SK-N-MC (cell line): ENCODE results near the gene CENPN.

Experiments
- DNase-seq: peaks from one replicate; pipeline ENCODE4 v3.0.0-alpha.2; 2011; ENCODE audit warnings: low read depth, low spot score
- H3K27ac ChIP-seq: fragments of 200-600 bp; sonication (generic); 2 replicates; pipeline ENCODE4 v1.5.1; 2016; ENCODE audit warnings: mixed run types
- H3K36me3 ChIP-seq: fragments of 200-600 bp; sonication (generic); 2 replicates; pipeline ENCODE4 v1.6.1; 2017; ENCODE audit warnings: antibody characterized with exemption, low read length, mixed read lengths; ENCODE audit not compliant: insufficient read depth
- H3K4me3 ChIP-seq: fragments of 200-600 bp; sonication (generic); 2 replicates; pipeline ENCODE4 v1.5.1; 2016
- H3K9ac ChIP-seq: fragments of 200-600 bp; sonication (generic); 2 replicates; pipeline ENCODE4 v1.8.0; 2017; ENCODE audit warnings: mixed run types, mixed read lengths; ENCODE audit not compliant: insufficient read length
- H3K9me3 ChIP-seq: fragments of 200-600 bp; sonication (generic); 2 replicates; pipeline ENCODE4 v1.6.1; 2017; ENCODE audit warnings: low read depth, mild to moderate bottlenecking, antibody characterized with exemption, low read length, moderate library complexity, mixed read lengths
- EZH2 ChIP-seq: fragments of 200-600 bp; sonication (generic); IDR thresholded peaks from one replicate; pipeline ENCODE4 v1.6.1; 2017; ENCODE audit warnings: antibody characterized with exemption
- FOXP2 ChIP-seq: optimal IDR thresholded peaks from 2 replicates; pipeline ENCODE3; 2011; ENCODE audit warnings: mild to moderate bottlenecking, moderate library complexity; ENCODE audit not compliant: insufficient read depth; ENCODE audit errors: extremely low read length, control extremely low read depth
- POLR2AphosphoS5 ChIP-seq: IDR thresholded peaks from 2 replicates; pipeline ENCODE4 v1.6.1; 2012; ENCODE audit warnings: mild to moderate bottlenecking, low read depth, low read length, borderline replicate concordance

Gene CENPN

DNA sequence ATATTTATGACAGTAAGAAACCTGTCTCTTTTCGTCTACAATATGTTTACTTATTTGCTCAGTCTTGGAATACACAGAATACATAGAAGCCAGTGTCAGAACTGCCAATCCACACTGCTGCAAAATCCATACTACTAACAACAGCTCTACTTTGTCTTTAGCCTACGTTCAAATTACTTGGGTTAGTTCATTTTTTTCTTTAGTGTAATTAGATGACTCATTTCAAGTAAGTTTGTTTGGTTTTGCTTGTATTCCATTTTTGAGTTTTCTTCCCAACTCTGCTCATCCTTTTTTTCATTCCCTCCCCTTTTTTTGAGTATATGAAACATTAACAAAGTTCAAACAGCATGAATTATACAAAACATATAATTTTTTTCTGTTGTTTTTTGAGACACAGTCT is 17.2 kb upstream of the CENPN start:
- H3K27ac ChIP-seq = no peak overlapping the region
- TF ChIP-seq POLR2AphosphoS5 (no peak), EZH2 (no peak), FOXP2 (no peak)
- no peaks in the 10 kb centered on the region for H3K9me3 ChIP-seq
- H3K9ac ChIP-seq = no peak overlapping the region
- DNase-seq = no peak
- no peak overlapping the region for H3K4me3 ChIP-seq
- no peaks in the 10 kb centered on the region for H3K36me3 ChIP-seq

DNA sequence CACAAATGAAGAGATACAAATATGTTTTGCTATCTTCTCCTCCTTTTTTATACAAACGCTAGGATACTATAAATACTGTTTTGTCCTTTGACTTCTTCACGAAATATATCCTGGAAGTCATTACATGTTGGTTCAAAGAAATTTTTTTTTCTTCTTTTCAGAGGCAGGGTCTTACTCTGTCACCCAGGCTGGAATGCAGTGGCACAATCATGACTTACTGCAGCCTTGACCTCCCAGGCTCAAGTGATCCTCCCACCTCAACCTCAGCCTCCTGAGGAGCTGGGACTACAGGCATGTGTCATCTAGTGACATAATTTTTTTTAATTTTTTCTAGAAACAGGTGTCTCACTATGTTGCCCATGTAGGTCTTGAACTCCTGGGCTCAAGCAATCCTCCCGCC is 16.4 kb upstream of the CENPN start:
- Histone ChIP-seq H3K4me3 (no peak overlapping the region), H3K27ac (no peak overlapping the region), H3K9ac (no peak overlapping the region), H3K9me3 (no peaks in the 10 kb centered on the region), H3K36me3 (no peaks in the 10 kb centered on the region)
- DNase-seq = no peak
- TF ChIP-seq EZH2 (no peak), FOXP2 (no peak), POLR2AphosphoS5 (no peak)

- Histone ChIP-seq H3K36me3 (no peaks in the 10 kb centered on the region), H3K9me3 (no peaks in the 10 kb centered on the region), H3K27ac (no peak overlapping the region), H3K9ac (no peak overlapping the region), H3K4me3 (no peak overlapping the region)
- TF ChIP-seq POLR2AphosphoS5 = no peak
- no peak for TF ChIP-seq FOXP2
- no peak for TF ChIP-seq EZH2
- DNase-seq = no peak
Measured at GRCh38 chr16:80990978-80991377, 16.0 kb upstream of the CENPN start.

- Histone ChIP-seq H3K36me3 (no peaks in the 10 kb centered on the region), H3K27ac (no peak overlapping the region), H3K9me3 (no peaks in the 10 kb centered on the region), H3K9ac (no peak overlapping the region), H3K4me3 (no peak overlapping the region)
- DNase-seq = no peak
- TF ChIP-seq FOXP2 = no peak
- no peak for TF ChIP-seq POLR2AphosphoS5
- TF ChIP-seq EZH2 = no peak
Measured at GRCh38 chr16:80991792-80992430, 15.1 kb upstream of the CENPN start.

DNA sequence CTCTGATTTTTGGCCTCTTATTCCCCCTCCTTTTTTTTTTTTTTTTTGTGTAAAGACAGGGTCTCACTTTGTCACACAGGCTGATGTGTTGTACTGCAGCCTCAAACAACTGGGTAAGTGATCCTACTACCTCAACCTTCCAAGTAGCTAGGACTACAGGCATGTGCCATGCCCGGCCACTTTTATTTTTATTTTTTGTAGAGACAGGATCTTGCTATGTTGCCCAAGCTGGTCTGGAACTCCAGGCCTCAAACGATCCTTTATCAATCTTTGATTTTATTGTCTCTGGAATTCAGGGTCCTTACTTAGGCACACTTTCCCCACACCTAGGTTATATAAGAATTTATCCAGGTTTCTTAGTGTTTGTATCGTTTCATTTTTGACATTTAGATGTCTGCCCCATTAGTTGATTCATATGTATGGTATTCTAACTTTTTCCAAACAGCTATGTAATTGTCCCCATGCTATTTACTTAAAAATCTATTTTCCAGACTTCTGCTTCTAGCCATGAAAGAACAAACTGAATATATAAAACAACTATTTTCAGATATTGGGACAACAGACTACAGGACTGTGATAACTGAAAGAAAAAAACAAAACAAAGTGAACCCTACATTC is 14.2 kb upstream of the CENPN start:
- Histone ChIP-seq H3K36me3 (no peaks in the 10 kb centered on the region), H3K9me3 (no peaks in the 10 kb centered on the region), H3K27ac (no peak overlapping the region), H3K4me3 (no peak overlapping the region), H3K9ac (no peak overlapping the region)
- DNase-seq = no peak
- no peak for TF ChIP-seq POLR2AphosphoS5
- TF ChIP-seq FOXP2 = no peak

DNA sequence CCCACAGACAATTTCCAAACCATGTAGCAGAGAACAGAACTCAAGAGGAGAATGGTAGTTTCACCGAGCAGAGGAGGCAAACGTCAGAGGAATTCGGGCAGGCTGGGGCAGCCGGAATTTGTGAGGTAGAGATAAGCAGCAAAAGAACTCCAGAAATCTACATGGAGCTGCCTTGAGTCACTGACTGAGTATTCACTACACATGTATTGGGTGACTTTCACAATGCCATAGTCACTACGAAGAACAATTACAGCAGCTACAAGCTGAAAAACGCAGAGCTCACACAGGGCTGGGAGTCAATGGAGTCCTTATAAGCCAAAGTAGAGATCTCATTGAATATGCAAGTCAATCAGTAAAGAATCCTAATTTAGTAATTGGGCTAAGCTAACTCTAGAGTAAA is 13.7 kb upstream of the CENPN start:
- H3K4me3 ChIP-seq = no peak overlapping the region
- DNase-seq = no peak
- no peaks in the 10 kb centered on the region for H3K9me3 ChIP-seq
- H3K36me3 ChIP-seq = no peaks in the 10 kb centered on the region
- TF ChIP-seq POLR2AphosphoS5 (no peak), EZH2 (no peak), FOXP2 (no peak)
- no peak overlapping the region for H3K27ac ChIP-seq
- no peak overlapping the region for H3K9ac ChIP-seq

- Histone ChIP-seq H3K4me3 (no peak overlapping the region), H3K9me3 (no peaks in the 10 kb centered on the region), H3K27ac (no peak overlapping the region), H3K36me3 (no peaks in the 10 kb centered on the region), H3K9ac (no peak overlapping the region)
- no peak for TF ChIP-seq POLR2AphosphoS5
- TF ChIP-seq EZH2 = no peak
- TF ChIP-seq FOXP2 = no peak
- no peak for DNase-seq
Measured at GRCh38 chr16:80993834-80994233, 13.2 kb upstream of the CENPN start.

DNA sequence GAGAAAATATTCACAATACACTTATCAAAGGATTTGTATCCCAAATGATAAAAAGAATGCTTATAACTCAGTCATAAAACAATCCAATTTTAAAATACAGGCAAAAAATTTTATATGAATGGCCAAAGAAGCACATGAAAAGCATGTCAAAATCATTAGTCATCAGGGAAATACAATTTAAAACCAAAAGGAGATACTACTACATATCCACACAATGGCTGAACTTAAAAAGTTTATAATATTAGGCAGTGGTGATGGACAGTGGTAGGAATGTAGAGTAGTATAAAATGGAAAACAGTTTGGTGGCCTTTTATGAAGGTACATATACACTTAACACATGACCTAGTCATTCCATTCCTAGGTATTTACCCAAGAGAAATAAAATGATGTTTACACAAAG is 12.6 kb upstream of the CENPN start:
- Histone ChIP-seq H3K4me3 (no peak overlapping the region), H3K27ac (no peak overlapping the region), H3K9ac (no peak overlapping the region), H3K9me3 (no peaks in the 10 kb centered on the region), H3K36me3 (no peaks in the 10 kb centered on the region)
- DNase-seq = no peak
- no peak for TF ChIP-seq FOXP2
- TF ChIP-seq EZH2 = no peak
- no peak for TF ChIP-seq POLR2AphosphoS5
